ENCODE results near the gene SPATA4. TPM values are rescaled to one million over a fixed set of nuclear protein-coding genes. Genes with fewer than 3 reads are reported as not detected.

SPATA4 gene
- polyA plus RNA-seq, 3 donors: not detected

DNA sequence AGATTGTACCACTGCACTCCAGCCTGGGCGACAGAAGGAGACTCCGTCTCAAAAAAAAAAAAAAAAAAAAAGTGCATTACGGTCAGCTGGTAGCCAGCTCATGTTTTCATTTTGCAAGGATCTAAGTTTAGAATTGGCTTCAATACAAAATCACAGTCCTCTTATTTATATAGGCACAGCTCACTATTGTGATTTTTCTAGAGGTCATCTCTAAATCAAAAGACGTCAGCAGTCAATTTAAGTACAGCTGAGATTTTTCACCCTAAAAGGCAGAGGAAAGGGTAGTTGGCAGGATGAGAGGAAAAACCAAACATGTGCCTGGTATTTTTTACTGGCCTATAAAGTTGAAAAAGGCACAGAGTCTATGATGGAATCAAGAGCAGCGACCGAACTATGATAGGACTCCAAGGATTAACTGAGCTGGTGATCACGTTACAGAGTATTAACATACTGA lies 42.8 kb upstream of the SPATA4 start:
- Histone ChIP-seq H3K27ac (ENCODE audit: low read depth in 1 of 2, low read length in 2 of 2) (no peak overlapping the region), H3K9ac (ENCODE audit: insufficient read depth, low read length, poor library complexity, severe bottlenecking) (no peak overlapping the region), H4K20me1 (ENCODE audit: insufficient read depth, low read length) (no peaks in the 10 kb centered on the region), H3K4me1 (ENCODE audit: control insufficient read depth in 1 of 2, insufficient read depth in 2 of 2, low read length in 2 of 2) (no peaks in the 10 kb centered on the region), H3K9me3 (replicated peaks in 1 of 2; ENCODE audit: control insufficient read depth in 1 of 2, insufficient read depth in 1 of 2, low read length in 2 of 2) (no peaks in the 10 kb centered on the region), H3K27me3 (ENCODE audit: control insufficient read depth in 2 of 2, insufficient read depth in 2 of 2, low read length in 2 of 2) (no peaks in the 10 kb centered on the region), H3K79me2 (ENCODE audit: insufficient read depth, low read length) (no peaks in the 10 kb centered on the region), H3K36me3 (replicated peaks in 1 of 2; ENCODE audit: control insufficient read depth in 1 of 2, insufficient read depth in 2 of 2, low read length in 2 of 2) (no peaks in the 10 kb centered on the region), H2AFZ (ENCODE audit: insufficient read depth, low read depth, low read length, poor library complexity, severe bottlenecking) (no peak overlapping the region), H3K4me2 (replicated peaks; ENCODE audit: extremely low read depth, low read length, poor library complexity, severe bottlenecking) (no peak overlapping the region), H3K4me3 (replicated peaks in 1 of 3; ENCODE audit: low read depth in 2 of 3, low read length in 3 of 3) (no peak overlapping the region)
- intact Hi-C loops (cut with micrococcal nuclease): no loop called here
- peaks cover 0 to 2% (median 0%) of the 10 kb centered on the region in 7 donors for H3K9me3 Mint-ChIP-seq
- H3K27ac Mint-ChIP-seq: no peak overlapping the region
- no peak overlapping the region for H3K4me3 Mint-ChIP-seq
- TF ChIP-seq CTCF (IDR thresholded peaks at IDR 0.05): no peak
- H3K36me3 Mint-ChIP-seq: no peaks in the 10 kb centered on the region
- peaks cover 0 to 3% (median 1%) of the 10 kb centered on the region in 3 donors for H3K27me3 Mint-ChIP-seq (ENCODE audit: low read depth in 3 of 3)
- WGBS (ENCODE audit: insufficient coverage): 80% methylated on average over 1 of the region's 7 CpGs
- no peaks in the 10 kb centered on the region for H3K4me1 Mint-ChIP-seq
- no peak for DNase-seq

GRCh38 chr4:176236946-176237345 lies 41.6 kb upstream of the SPATA4 start:
- no peak overlapping the region for H3K27ac ChIP-seq (ENCODE audit: low read depth in 1 of 2, low read length in 2 of 2)
- H3K79me2 ChIP-seq (ENCODE audit: insufficient read depth, low read length): no peaks in the 10 kb centered on the region
- H3K4me1 ChIP-seq (ENCODE audit: control insufficient read depth in 1 of 2, insufficient read depth in 2 of 2, low read length in 2 of 2): no peaks in the 10 kb centered on the region
- Mint-ChIP-seq H3K4me3 (no peak overlapping the region), H3K27me3 (ENCODE audit: low read depth in 3 of 3) (peaks cover 0 to 3% (median 1%) of the 10 kb centered on the region in 3 donors), H3K27ac (no peak overlapping the region), H3K9me3 (peaks cover 0 to 2% (median 0%) of the 10 kb centered on the region in 7 donors), H3K36me3 (no peaks in the 10 kb centered on the region), H3K4me1 (no peaks in the 10 kb centered on the region)
- no peak for DNase-seq
- intact Hi-C loops (cut with micrococcal nuclease): no loop called here
- no peaks in the 10 kb centered on the region for H3K27me3 ChIP-seq (ENCODE audit: control insufficient read depth in 2 of 2, insufficient read depth in 2 of 2, low read length in 2 of 2)
- TF ChIP-seq CTCF (IDR thresholded peaks at IDR 0.05): no peak
- no peaks in the 10 kb centered on the region for H3K9me3 ChIP-seq (replicated peaks in 1 of 2; ENCODE audit: control insufficient read depth in 1 of 2, insufficient read depth in 1 of 2, low read length in 2 of 2)
- no peaks in the 10 kb centered on the region for H3K36me3 ChIP-seq (replicated peaks in 1 of 2; ENCODE audit: control insufficient read depth in 1 of 2, insufficient read depth in 2 of 2, low read length in 2 of 2)
- no peak overlapping the region for H3K4me3 ChIP-seq (replicated peaks in 1 of 3; ENCODE audit: low read depth in 2 of 3, low read length in 3 of 3)
- H4K20me1 ChIP-seq (ENCODE audit: insufficient read depth, low read length): no peaks in the 10 kb centered on the region
- 91% methylated on average over 5 of the region's 5 CpGs for WGBS (ENCODE audit: insufficient coverage)
- H3K4me2 ChIP-seq (replicated peaks; ENCODE audit: extremely low read depth, low read length, poor library complexity, severe bottlenecking): no peak overlapping the region
- H3K9ac ChIP-seq (ENCODE audit: insufficient read depth, low read length, poor library complexity, severe bottlenecking): no peak overlapping the region
- no peak overlapping the region for H2AFZ ChIP-seq (ENCODE audit: insufficient read depth, low read depth, low read length, poor library complexity, severe bottlenecking)
